Type B pancreatic cell (in vitro differentiated cells): Measurements from ENCODE around the gene PCOLCE2. TPM values are rescaled to one million over a fixed set of nuclear protein-coding genes. Genes with fewer than 3 reads are reported as not detected.

ENCODE experiments used
- DNase-seq: peaks from one replicate; pipeline ENCODE4 v3.0.0; 2021; ENCODE audit warnings: mixed read lengths; ENCODE audit not compliant: unreplicated experiment; ENCODE audit errors: extremely low spot score
- H3K27ac Mint-ChIP-seq: 2 replicates; pipeline ENCODE4 v1.8.0; 2021; ENCODE audit warnings: mild to moderate bottlenecking, mixed read lengths
- H3K27me3 Mint-ChIP-seq: 2 replicates; pipeline ENCODE4 v1.8.0; 2021; ENCODE audit warnings: mixed read lengths
- H3K36me3 Mint-ChIP-seq: 2 replicates; pipeline ENCODE4 v1.8.0; 2021; ENCODE audit warnings: mixed read lengths
- H3K4me1 Mint-ChIP-seq: one replicate; pipeline ENCODE4 v1.8.0; 2021; ENCODE audit warnings: mixed read lengths; ENCODE audit not compliant: unreplicated experiment
- H3K4me3 Mint-ChIP-seq: 2 replicates; pipeline ENCODE4 v1.8.0; 2021; ENCODE audit warnings: mild to moderate bottlenecking, mixed read lengths
- H3K9me3 Mint-ChIP-seq: 2 replicates; pipeline ENCODE4 v1.8.0; 2021; ENCODE audit warnings: mixed read lengths
- total RNA-seq: library from RNA; stranded (reverse); gene quantifications from 2 replicates; pipeline ENCODE4 v1.2.1, GENCODE V29; 2021; ENCODE audit warnings: low replicate concordance
- TF ChIP-seq, protein P1 (sequence below): fragments of 200-600 bp; sonication (generic); conservative IDR thresholded peaks from 2 replicates; pipeline ENCODE4 v1.5.0; 2021; ENCODE audit warnings: antibody characterized with exemption, mild to moderate bottlenecking

PCOLCE2 gene
- total RNA-seq, 1 donor from 2014 or later: 7.2 TPM

DNA sequence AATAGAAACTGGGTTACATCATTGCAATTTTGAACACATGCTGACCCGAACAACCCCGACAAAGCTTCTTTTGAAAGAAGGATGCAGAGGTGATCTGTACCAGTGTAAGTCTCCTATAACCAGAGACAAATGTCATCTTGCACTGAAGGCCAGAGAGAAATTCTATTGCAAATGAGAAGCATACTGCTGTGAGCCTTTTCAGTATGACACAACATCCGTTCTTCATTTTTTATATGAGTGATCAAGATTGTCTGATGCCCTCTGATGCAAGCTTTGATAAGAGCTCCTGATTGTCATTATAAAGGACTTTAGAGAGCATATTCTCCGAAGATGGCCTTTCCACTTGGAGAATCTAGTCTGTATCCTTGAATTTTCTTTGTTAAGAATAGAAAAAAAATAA is 36.9 kb downstream of the PCOLCE2 start:
- Mint-ChIP-seq H3K9me3 (no peaks in the 10 kb centered on the region), H3K27me3 (peaks cover 1% of the 10 kb centered on the region), H3K4me1 (no peaks in the 10 kb centered on the region), H3K4me3 (no peak overlapping the region), H3K36me3 (no peaks in the 10 kb centered on the region), H3K27ac (no peak overlapping the region)
- no peak for DNase-seq
- TF ChIP-seq, protein P1, sequence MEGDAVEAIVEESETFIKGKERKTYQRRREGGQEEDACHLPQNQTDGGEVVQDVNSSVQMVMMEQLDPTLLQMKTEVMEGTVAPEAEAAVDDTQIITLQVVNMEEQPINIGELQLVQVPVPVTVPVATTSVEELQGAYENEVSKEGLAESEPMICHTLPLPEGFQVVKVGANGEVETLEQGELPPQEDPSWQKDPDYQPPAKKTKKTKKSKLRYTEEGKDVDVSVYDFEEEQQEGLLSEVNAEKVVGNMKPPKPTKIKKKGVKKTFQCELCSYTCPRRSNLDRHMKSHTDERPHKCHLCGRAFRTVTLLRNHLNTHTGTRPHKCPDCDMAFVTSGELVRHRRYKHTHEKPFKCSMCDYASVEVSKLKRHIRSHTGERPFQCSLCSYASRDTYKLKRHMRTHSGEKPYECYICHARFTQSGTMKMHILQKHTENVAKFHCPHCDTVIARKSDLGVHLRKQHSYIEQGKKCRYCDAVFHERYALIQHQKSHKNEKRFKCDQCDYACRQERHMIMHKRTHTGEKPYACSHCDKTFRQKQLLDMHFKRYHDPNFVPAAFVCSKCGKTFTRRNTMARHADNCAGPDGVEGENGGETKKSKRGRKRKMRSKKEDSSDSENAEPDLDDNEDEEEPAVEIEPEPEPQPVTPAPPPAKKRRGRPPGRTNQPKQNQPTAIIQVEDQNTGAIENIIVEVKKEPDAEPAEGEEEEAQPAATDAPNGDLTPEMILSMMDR: no peak

DNA sequence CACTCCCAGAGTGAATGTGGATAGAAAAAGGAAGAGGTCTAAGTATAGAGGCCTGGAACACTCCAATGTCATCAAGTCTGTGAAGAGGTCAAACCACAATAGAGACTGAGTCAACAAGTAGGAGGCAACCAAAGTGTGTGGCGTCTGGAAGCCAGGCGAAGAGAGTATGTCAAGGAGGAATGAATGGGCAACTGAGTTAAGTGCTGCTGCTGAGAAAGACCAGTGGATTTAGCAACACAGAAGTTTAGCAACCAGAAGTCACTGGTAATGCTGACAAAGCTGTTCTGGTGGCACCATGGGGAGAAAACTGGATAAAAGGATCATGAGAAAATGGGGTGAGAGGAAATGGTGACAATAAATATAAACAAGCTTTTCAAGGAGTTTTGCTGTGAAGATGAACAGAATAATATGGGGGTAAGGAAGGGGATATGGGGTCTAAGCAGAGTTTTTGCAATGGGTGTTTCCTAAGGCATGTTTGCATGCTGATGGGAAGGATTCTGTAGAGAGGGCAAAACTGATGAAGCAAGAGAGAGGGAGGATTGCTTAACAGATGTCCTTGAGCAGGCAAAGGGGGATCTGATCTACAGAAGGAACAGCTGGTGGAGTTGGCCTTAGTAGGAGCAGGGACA is 38.4 kb downstream of the PCOLCE2 start:
- H3K36me3 Mint-ChIP-seq: no peaks in the 10 kb centered on the region
- H3K27ac Mint-ChIP-seq: no peak overlapping the region
- TF ChIP-seq, protein P1: no peak
- H3K9me3 Mint-ChIP-seq: no peaks in the 10 kb centered on the region
- no peak for DNase-seq
- H3K27me3 Mint-ChIP-seq: no peaks in the 10 kb centered on the region
- H3K4me3 Mint-ChIP-seq: no peak overlapping the region
- H3K4me1 Mint-ChIP-seq: no peaks in the 10 kb centered on the region

DNA sequence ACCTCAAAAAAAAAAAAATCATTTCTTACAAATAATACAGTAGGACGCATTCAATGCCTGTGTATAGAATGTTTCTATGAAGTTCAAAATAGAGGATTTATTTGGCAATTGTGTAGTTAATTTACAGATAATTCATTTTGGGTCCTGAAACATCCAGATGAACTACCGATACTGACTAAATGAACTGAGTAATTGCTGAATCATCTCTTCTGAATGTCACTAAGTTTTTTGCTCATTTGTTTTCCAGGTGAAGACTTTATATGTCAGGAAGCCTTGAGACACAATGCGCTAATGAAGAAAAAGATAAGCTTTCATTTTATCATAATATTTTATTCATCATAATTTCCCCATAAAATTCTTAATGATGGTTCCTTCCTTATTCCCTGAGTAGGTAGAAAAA is 39.7 kb downstream of the PCOLCE2 start:
- TF ChIP-seq, protein P1: no peak
- Mint-ChIP-seq H3K27ac (no peak overlapping the region), H3K4me1 (no peaks in the 10 kb centered on the region), H3K4me3 (no peak overlapping the region), H3K9me3 (no peaks in the 10 kb centered on the region), H3K27me3 (no peaks in the 10 kb centered on the region), H3K36me3 (peaks cover 3% of the 10 kb centered on the region)
- DNase-seq: no peak

DNA sequence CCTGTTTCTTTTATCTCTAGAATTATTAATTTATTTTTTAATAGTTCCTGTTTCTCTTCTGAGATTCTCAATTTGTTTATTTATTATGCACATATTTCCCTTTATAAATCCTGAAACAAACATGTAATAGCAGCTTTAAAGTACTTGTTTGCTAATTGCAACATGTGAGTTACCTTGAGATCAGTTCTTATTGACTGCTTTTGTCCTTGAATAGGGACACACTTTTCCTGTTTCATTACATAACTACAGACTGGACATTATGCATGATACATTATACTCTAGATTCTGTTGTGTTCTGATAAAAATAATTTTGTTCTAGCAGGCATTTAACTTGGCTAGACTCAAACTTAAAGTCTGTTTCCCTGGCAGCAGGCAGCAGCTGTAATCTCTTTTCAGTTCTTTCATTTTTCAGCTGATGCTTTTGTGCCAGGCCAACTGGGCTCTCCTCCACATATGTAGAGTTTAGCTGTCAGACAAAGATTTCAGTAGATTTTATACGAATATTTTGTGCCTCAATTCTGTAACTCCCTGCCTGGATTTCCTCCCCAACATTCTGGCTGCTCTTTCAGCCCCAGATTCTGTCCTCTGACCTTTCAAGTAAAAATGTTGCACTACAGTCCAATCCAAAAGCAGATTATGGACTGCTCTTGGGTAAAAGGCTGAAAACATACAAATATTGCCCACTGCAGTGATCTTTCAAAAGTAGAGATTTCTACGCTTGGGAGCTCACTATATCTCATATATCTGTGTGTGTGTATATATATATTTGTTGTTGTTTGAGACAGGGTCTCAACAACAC is 41.9 kb downstream of the PCOLCE2 start:
- no peak for DNase-seq
- H3K4me1 Mint-ChIP-seq: no peaks in the 10 kb centered on the region

DNA sequence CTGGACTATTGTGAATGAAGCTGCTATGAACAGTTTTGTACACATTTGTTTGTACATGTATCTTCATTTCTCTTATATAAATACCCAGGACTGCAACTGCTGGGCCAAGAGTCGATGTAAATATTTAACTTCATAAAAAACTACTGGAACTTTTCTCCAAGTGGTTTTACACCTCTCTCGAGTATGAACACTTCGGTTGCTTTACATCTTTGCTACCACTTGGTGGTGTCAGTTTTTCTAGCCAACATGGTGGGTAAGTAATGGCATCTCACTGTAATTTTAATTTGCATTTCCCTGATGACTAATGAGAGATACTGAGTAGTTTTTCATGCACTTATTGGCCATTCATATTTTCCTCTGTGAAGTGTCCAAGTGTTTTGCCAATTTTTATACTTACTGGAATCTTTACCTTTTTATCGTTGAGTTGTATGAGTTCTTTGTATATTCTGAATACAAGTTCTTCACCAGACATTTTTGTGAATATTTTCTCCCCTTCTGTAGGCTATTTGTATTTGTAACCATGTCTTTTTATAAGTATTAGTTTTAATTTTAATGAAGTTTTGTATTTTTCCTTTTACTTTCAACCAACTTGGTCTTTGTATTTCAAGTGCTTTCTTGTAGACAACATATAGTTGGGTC is 44.4 kb downstream of the PCOLCE2 start:
- TF ChIP-seq, protein P1: peak; percentile 70
- Mint-ChIP-seq H3K27ac (no peak overlapping the region), H3K27me3 (no peaks in the 10 kb centered on the region), H3K36me3 (peaks cover 3% of the 10 kb centered on the region), H3K9me3 (no peaks in the 10 kb centered on the region), H3K4me1 (no peaks in the 10 kb centered on the region), H3K4me3 (no peak overlapping the region)
- no peak for DNase-seq

More for the DNA sequence above, 41.9 kb downstream of the PCOLCE2 start:
- TF ChIP-seq, protein P1: no peak
- H3K36me3 Mint-ChIP-seq: peaks cover 3% of the 10 kb centered on the region
- no peak overlapping the region for H3K27ac Mint-ChIP-seq
- H3K27me3 Mint-ChIP-seq: no peaks in the 10 kb centered on the region
- H3K9me3 Mint-ChIP-seq: no peaks in the 10 kb centered on the region
- H3K4me3 Mint-ChIP-seq: no peak overlapping the region
